ENCODE data around the gene PAM16.
A peak's percentile ranks its signal among the peaks of the same experiment; 100 is the strongest.
"Not testable (repeated sequence)": the region's sequence is repeated elsewhere in the genome, so short reads cannot be mapped to it uniquely, and the experiment has no call there.

Gene PAM16

GRCh38 chr16:4350787-4351659, at the start of gene PAM16:
PAM16 (minus strand) TSS chr16:4351321; CDS start chr16:4351234, 87 bp downstream.
- peak; percentile 65 to 94 for DNase-seq

- DNase-seq: no peak
Observed at GRCh38 chr16:4399001-4399730, 48.0 kb upstream of the PAM16 start.

- no peak for DNase-seq
Observed at GRCh38 chr16:4395055-4395726, 44.1 kb upstream of the PAM16 start.

- not testable (repeated sequence) for DNase-seq
Observed at GRCh38 chr16:4393850-4394249, 42.7 kb upstream of the PAM16 start.

GRCh38 chr16:4393240-4393600, 42.1 kb upstream of the PAM16 start:
- no peak for DNase-seq

- no peak for DNase-seq
Observed at GRCh38 chr16:4392382-4393239, 41.5 kb upstream of the PAM16 start.

GRCh38 chr16:4391631-4392381, 40.7 kb upstream of the PAM16 start:
- DNase-seq: no peak

GRCh38 chr16:4390266-4391260, 39.4 kb upstream of the PAM16 start:
- no peak for DNase-seq

GRCh38 chr16:4389051-4389955, 38.2 kb upstream of the PAM16 start:
- no peak for DNase-seq

- DNase-seq: no peak
Observed at GRCh38 chr16:4388271-4389021, 37.3 kb upstream of the PAM16 start.

GRCh38 chr16:4387781-4388180, 36.7 kb upstream of the PAM16 start:
- DNase-seq: no peak

- DNase-seq: no peak
Observed at GRCh38 chr16:4386951-4387565, 35.9 kb upstream of the PAM16 start.

- DNase-seq: no peak
Observed at GRCh38 chr16:4386451-4386805, 35.3 kb upstream of the PAM16 start.

GRCh38 chr16:4385789-4386450, 34.8 kb upstream of the PAM16 start:
- no peak for DNase-seq

- DNase-seq: no peak
Observed at GRCh38 chr16:4385066-4385788, 34.1 kb upstream of the PAM16 start.

GRCh38 chr16:4384509-4384942, 33.4 kb upstream of the PAM16 start:
- DNase-seq: peak in 1 of 2 experiments; percentile 22
